K562 (cell line): ENCODE measurements around the gene BCAR3. TPM values are rescaled to one million over a fixed set of nuclear protein-coding genes. Genes with fewer than 3 reads are reported as not detected.

ENCODE experiments used
- ARID4B ChIP-seq: sonication (generic); formaldehyde crosslinking; IDR thresholded peaks from 2 replicates; pipeline ENCODE4 v1.8.0; 2022; ENCODE audit warnings: mild to moderate bottlenecking, missing genetic modification reagents
- E4F1 ChIP-seq: fragments of 250-450 bp; sonication (Bioruptor Pico); IDR thresholded peaks from 2 replicates; pipeline ENCODE4 v1.5.0; 2021; ENCODE audit warnings: mild to moderate bottlenecking, borderline replicate concordance
- SPI1 ChIP-seq: IDR thresholded peaks from 2 replicates; pipeline ENCODE4 v1.6.1; 2011; ENCODE audit warnings: low read depth, low read length, control low read depth, borderline replicate concordance
- ZNF324 ChIP-seq: fragments of 250-450 bp; sonication (Bioruptor Pico); IDR thresholded peaks from 2 replicates; pipeline ENCODE4 v1.4.0; 2020; ENCODE audit warnings: mild to moderate bottlenecking
- polyA plus RNA-seq, 8 experiments: library from polyadenylated mRNA; depleted of rRNA in 4 of 8; stranded (reverse) in 5 of 8; unstranded in 3 of 8; fragments of >200 nt; fragmentation: Nextera tagmentation in 2 of 8; fragmentation: Illumina TruSeq in 1 of 8; extraction: Ambion mirVana in 2 of 8; extraction: Trizol in 1 of 8; gene quantifications; 2 replicates each; pipeline versions ENCODE4 v1.2.1 to v1.2.3, GENCODE V29; 2011 to 2014; ENCODE audit warnings: inconsistent platforms in 1 of 8, missing spikeins in 1 of 8
- total RNA-seq, 7 experiments: library from RNA; depleted of rRNA in 6 of 7; stranded (reverse); fragments of >200 nt in 6 of 7; fragmentation: Illumina TruSeq in 2 of 7; extraction: Trizol in 2 of 7; gene quantifications; 2 replicates each; pipeline versions ENCODE4 v1.2.1 to v1.2.3, GENCODE V29; 2011 to 2021; ENCODE audit warnings: low replicate concordance in 1 of 7

The BCAR3 gene
- total and polyA plus RNA-seq, 9 of the 15 experiments (the other 6 are each of a cell fraction or from before 2014, with no cell fraction given): 1.8 to 6.3 (median 3.8) TPM

GRCh38 chr1:93728480-93729131 is 47.0 kb upstream of the BCAR3 start (continued):
- TF ChIP-seq E4F1 (CRISPR knock-in tag) (no peak), ARID4B (CRISPR knock-in tag) (no peak), ZNF324 (no peak), SPI1 (peak; percentile 50; the same call in 1 of the 2 replicates)
